Right ventricle myocardium superior (tissue), 1 donor: ENCODE results near the gene ADGRD1. TPM values are rescaled to one million over a fixed set of nuclear protein-coding genes. Genes with fewer than 3 reads are reported as not detected.
"Not testable (repeated sequence)": the region's sequence is repeated elsewhere in the genome, so short reads cannot be mapped to it uniquely, and the experiment has no call there.

Source experiments
- ATAC-seq: fragments of 200-7000 bp; cut with Tn5 transposase; one replicate; pipeline ENCODE4 v1.9.1; 2020; ENCODE audit warnings: mild to moderate bottlenecking; ENCODE audit not compliant: poor library complexity
- DNase-seq: peaks from one replicate; pipeline ENCODE4 v3.0.0-alpha.2; 2020
- intact Hi-C: fragments of 100-400 bp; cut with DNase I; formaldehyde crosslinking; loops from one replicate; pipeline ENCODE4 v1.11.2; 2022
- total RNA-seq: library from RNA; stranded (reverse); fragmentation: NEBNext Ultra II Directional; extraction: Animal tissue kit (Norgen Biotek cat#: 25700); gene quantifications from one replicate; pipeline ENCODE4 v1.2.1, GENCODE V29; 2021
- donor health status: DM: no; HTN: yes; CAD: no; lungs with severe emphysema.

Gene ADGRD1
- total RNA-seq, 1 donor from 2014 or later, result 86.1 TPM

- ATAC-seq, result no peak
- peak; percentile 37 for DNase-seq
- intact Hi-C loops, result no loop called here
Observed at GRCh38 chr12:130993759-130994670, 40.3 kb downstream of the ADGRD1 start.

- intact Hi-C loops, result no loop called here
- DNase-seq, result no peak
Observed at GRCh38 chr12:130994821-130995375, 41.2 kb downstream of the ADGRD1 start.

GRCh38 chr12:130995386-130995969, 41.8 kb downstream of the ADGRD1 start:
- ATAC-seq, intact Hi-C loops, DNase-seq: not testable (repeated sequence)

More at GRCh38 chr12:130994821-130995375, 41.2 kb downstream of the ADGRD1 start:
- ATAC-seq, result peak; percentile 20

GRCh38 chr12:130998136-130998535, 44.4 kb downstream of the ADGRD1 start:
- DNase-seq, result no peak
- intact Hi-C loops, result no loop called here
- no peak for ATAC-seq

- intact Hi-C loops, result no loop called here
- no peak for ATAC-seq
- DNase-seq, result peak; percentile 35
Observed at GRCh38 chr12:131000000-131000486, 46.3 kb downstream of the ADGRD1 start.

GRCh38 chr12:131001493-131001892, 47.8 kb downstream of the ADGRD1 start:
- intact Hi-C loops, result no loop called here
- DNase-seq (no peak), ATAC-seq (no peak)

GRCh38 chr12:131002216-131002631, 48.5 kb downstream of the ADGRD1 start:
- DNase-seq, result no peak
- peak; percentile 59 for ATAC-seq
- intact Hi-C loops, result no loop called here

GRCh38 chr12:131003036-131003715, 49.5 kb downstream of the ADGRD1 start:
- ATAC-seq (no peak), DNase-seq (no peak)
- intact Hi-C loops, result no loop called here

GRCh38 chr12:131003716-131004045, 50.0 kb downstream of the ADGRD1 start:
- ATAC-seq, result no peak
- intact Hi-C loops, result no loop called here

GRCh38 chr12:131004166-131004565, 50.5 kb downstream of the ADGRD1 start:
- intact Hi-C loops, result no loop called here
- no peak for DNase-seq
- no peak for ATAC-seq

More at GRCh38 chr12:131003716-131004045, 50.0 kb downstream of the ADGRD1 start:
- DNase-seq, result no peak

- ATAC-seq (no peak), DNase-seq (no peak)
- intact Hi-C loops, result no loop called here
Observed at GRCh38 chr12:131005161-131006035, 51.7 kb downstream of the ADGRD1 start.

GRCh38 chr12:131006036-131006735, 52.5 kb downstream of the ADGRD1 start:
- ATAC-seq (no peak), DNase-seq (no peak)
- intact Hi-C loops, result no loop called here

- intact Hi-C loops, result no loop called here
- DNase-seq, result peak; percentile 84
- peak; percentile 72 for ATAC-seq
Observed at GRCh38 chr12:131007031-131007739, 53.5 kb downstream of the ADGRD1 start.

- intact Hi-C loops, result no loop called here
- no peak for DNase-seq
- ATAC-seq, result no peak
Observed at GRCh38 chr12:131007740-131008117, 54.0 kb downstream of the ADGRD1 start.

GRCh38 chr12:131008131-131008912, 54.6 kb downstream of the ADGRD1 start:
- ATAC-seq (no peak), DNase-seq (peak; percentile 22)
- intact Hi-C loops, result no loop called here

- intact Hi-C loops, result no loop called here
- DNase-seq (peak; percentile 39), ATAC-seq (no peak)
Observed at GRCh38 chr12:131008913-131009270, 55.2 kb downstream of the ADGRD1 start.
